G401 (cell line): ENCODE measurements around the gene DAB2IP. TPM values are rescaled to one million over a fixed set of nuclear protein-coding genes. Genes with fewer than 3 reads are reported as not detected.
"Not testable (repeated sequence)": the region's sequence is repeated elsewhere in the genome, so short reads cannot be mapped to it uniquely, and the experiment has no call there.

ENCODE experiments used
- DNase-seq: peaks from one replicate; pipeline ENCODE4 v3.0.0-alpha.2; 2015; ENCODE audit warnings: low spot score
- in situ Hi-C: cut with HindIII; loops from 2 replicates; pipeline ENCODE4 v1.10.0; 2016; ENCODE audit warnings: low sequenced_read_pairs, mixed read lengths
- total RNA-seq: library from RNA; depleted of rRNA; stranded (reverse); fragments of >200 nt; shearing (Covaris generic); gene quantifications from 2 replicates; pipeline ENCODE4 v1.2.3, GENCODE V29; 2014

DAB2IP gene
- total RNA-seq, 1 experiment from 2014 or later: 44.9 TPM

GRCh38 chr9:121640076-121640475 lies 11.4 kb upstream of the DAB2IP start:
- in situ Hi-C loops: no loop called here
- DNase-seq: no peak

DNA sequence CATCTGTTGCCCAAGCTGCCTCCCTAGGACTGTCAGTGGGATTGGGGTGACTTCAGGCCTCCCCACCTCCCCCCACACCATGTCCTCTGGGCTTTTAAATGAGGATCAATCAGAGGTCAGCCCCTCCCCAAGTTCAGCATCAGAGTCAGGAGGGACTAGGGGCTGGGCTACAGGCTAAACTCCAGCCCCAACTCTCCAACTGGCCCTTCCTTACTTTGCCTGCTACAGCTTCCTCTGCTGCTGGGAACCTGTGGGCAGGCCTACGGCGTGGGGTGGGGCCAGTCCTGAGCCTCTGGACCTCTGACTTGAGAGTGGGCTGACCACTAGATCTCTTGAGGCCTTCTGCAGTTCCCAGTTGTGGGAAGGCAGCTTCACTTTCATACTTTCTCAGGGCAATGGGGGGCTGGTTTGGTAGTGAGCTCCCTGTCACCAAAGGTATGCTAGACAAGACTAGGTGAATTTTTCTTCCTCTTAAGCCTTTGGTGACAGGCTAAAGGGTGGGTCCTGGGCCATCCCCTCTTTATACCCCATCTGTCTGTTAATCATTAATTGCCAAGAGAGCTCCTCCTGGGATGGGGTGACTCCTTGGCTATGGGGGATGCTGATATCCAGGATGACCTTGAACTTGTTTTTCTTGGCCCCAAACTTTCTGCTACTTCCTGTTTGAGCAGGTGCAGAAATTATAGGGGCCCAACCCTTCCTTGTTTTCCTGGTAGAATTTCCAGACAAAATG lies 10.8 kb upstream of the DAB2IP start:
- in situ Hi-C loops: no loop called here

DNA sequence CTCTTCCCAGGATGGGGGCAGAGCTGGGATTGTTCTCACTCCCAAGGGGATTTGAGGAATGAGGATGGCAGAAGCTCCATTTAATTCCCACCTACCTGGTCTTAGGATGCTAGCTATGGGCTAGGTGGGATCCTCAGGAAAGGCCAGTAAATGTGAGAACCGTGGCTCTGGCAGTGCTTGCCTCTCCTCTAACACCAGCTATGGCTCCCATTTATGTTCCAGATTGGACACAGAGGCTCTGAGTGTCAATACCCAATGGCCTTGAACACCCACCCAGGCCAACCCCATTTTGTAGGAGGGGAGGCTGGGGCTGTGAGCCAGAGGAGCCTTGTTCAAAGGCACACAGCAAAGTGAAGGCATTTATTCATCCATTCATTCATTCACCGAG lies 10.2 kb upstream of the DAB2IP start:
- in situ Hi-C loops: no loop called here
- no peak for DNase-seq

More for the DNA sequence above, 10.8 kb upstream of the DAB2IP start:
- peak; percentile 21 for DNase-seq

- in situ Hi-C loops: no loop called here
- no peak for DNase-seq
Measured at GRCh38 chr9:121642758-121643157, 8.7 kb upstream of the DAB2IP start.

GRCh38 chr9:121643473-121643872 lies 8.0 kb upstream of the DAB2IP start:
- no peak for DNase-seq
- in situ Hi-C loops: no loop called here

DNA sequence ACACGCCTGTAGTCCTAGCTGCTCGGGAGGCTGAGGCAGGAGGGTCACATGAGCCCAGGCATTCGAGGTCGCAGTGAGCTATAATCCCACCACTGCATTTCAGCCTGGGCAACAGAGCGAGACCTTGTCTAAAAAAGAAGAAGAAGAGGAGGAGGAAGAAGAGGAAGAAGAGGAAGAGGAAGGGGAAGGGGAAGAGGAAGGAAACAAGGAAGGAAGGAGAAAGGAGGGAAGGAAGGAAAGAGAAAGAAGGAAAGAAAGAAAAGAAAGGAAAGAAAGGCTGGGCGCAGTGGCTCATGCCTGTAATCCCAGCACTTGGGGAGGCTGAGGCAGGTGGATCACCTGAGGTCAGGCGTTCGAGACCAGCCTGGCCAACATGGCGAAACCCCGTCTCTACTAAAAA lies 7.4 kb upstream of the DAB2IP start:
- DNase-seq, in situ Hi-C loops: not testable (repeated sequence)

DNA sequence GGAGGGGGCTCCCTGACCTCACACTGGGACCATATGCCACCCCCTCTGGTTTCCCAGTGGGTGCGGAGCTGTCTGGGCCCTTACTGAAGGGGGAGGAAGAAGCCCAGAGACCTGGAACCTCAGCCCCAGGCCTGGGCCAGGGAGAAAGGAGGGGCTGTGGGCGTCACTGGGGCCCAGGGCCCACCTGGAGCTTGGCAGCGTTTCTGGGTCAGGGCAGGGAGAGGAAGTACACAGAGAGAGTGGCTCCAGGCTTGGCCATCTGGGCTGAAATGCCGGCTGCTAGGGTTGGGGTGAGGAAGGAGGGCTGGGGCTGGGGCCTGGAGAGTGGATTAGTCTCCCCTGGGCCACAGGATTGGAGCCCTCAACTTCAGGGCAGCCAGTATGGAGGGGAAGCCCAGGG lies 6.4 kb upstream of the DAB2IP start:
- in situ Hi-C loops: no loop called here
- peak; percentile 99 for DNase-seq

DNA sequence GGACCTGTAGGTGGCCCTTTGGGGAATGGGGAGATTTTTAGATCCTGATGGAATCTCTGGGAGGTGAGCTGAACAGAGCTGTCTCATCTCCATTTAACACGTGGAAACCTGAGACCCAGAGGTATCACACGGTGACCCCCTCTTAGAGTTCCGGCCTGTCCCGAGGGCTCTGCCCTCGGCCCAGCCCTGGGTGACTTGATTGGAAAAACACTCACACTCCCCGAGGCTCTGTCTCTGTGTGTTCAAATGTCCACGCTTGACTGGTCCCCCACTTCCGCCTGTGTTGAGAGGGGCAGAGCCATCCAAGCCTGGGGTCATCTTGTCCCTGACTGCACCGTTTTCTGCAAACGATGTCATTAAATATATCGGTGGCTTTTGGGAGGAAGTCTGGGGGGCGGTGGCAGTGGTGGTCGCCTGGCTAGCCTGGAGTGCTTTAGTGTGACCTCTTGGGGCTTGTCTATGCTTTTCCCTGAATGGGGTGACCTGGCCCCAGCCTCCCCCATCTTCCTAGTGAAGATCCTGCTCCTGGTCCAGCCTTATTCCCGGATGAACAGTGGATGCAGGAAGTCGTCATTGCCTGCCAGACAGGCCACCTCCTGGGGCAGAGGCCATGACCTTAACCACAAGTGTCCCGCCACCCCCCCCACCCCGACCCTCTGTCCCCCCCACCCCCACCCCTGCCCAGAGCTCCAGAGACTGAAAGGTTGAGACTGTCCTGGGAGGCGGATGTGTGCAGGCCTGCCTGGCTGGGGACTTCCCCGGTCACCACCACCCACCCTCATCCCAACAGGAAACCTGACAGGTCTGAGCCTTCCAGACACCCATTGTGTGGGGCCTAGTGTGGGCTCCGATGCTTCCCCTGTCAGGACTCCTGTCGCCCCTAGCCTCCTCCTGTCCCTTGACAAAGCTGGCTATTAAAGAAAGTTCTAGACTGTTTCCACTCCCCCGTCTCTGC lies 5.3 kb upstream of the DAB2IP start:
- in situ Hi-C loops: no loop called here
- DNase-seq: no peak

GRCh38 chr9:121646992-121647391 lies 4.4 kb upstream of the DAB2IP start:
- in situ Hi-C loops: no loop called here
- DNase-seq: no peak

DNA sequence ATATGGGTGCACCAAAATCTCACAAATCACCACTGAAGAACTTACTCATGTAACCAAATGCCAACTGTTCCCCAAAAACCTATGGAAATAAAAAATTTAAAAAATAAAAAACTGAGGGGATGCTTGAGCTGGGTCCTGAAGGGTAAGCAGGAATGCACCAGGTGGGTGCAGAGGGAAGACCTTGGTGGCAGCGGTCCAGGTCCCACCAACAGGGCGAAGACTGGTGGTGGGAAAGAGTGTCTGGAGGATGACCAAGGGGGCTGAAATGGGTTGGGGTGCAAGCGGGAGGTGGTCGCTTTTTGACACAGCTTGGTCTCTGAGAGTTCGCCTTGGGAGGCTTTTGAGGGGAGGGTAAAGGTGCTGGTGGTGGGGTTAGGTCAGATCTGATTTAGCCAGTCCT lies 3.3 kb upstream of the DAB2IP start:
- in situ Hi-C loops: no loop called here
- DNase-seq: no peak

- in situ Hi-C loops: no loop called here
- no peak for DNase-seq
Measured at GRCh38 chr9:121648799-121649198, 2.6 kb upstream of the DAB2IP start.

DNA sequence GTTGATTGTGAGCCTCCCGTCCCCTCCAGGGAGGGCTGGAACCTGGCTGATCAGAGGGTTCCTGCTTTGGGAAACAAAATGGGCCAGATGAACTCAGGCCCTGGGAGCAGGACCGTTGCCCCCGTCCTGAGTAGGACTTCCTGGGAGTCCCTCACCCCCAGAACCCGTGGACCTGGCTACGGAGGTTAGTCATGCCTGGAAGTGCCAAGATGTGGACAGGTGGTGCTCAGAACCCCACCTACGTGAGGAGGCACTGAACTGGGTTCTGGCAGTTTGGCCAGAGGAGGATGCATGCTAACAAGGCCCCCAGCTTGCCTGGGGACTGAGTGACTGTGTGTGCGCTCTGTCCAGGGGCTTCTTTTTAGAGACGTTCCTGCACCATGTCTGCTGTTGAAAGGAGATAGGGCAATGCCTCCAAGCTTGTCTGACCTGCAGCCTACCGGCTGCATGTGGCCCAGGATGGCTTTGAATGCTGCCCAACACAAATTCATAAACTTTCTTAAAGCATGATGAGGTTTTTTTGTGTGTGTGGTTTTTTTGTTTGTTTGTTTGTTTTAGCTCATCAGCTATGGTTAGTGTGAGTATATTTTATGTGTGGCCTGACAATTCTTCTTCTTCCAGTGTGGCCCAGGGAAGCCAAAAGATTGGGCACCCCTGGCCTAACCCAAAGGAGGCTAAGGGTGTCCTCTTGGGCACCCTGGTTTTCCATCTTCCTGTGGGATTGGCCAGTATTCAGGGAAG lies 1.8 kb upstream of the DAB2IP start:
- in situ Hi-C loops: no loop called here
- peak; percentile 68 for DNase-seq

DNA sequence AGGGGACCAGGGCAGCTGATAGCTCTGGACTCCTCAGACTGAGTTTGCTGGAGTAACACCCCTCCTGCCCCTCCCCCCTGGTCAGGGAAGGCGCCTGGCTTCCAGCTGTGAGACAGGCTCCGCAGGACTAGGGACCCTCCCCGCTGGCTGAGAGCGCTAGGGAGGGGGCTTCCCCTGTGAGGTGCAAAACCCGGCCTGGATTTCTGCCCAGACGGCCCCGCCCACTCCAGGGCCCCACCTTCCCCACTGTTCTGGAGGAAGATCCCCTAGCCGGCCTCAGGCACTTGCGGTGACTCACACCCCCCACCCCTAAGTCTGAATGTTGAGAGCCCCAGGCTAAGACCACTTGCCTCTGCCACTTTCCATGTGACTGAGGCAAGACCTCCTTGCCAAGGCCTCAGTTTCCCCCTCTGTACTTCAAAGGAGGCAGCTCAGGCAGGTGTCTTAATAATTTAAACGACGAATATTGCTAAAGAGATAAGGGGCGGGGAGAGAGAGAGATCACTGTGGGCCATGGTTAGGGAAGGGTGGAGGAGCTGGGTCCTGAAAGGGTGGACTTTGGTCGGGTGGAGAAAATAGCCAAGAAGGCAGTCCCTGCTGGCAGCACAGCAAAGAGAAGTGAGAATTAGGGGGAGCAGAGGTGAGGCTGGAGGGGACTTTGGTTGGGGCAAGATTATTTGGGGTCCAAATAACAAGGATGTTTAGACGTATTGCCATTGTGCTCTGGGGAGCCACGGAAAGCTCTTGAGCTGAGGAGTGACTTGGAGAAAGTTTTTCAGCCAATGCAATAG lies 1.0 kb upstream of the DAB2IP start:
- DNase-seq: no peak
- in situ Hi-C loops: no loop called here

DNA sequence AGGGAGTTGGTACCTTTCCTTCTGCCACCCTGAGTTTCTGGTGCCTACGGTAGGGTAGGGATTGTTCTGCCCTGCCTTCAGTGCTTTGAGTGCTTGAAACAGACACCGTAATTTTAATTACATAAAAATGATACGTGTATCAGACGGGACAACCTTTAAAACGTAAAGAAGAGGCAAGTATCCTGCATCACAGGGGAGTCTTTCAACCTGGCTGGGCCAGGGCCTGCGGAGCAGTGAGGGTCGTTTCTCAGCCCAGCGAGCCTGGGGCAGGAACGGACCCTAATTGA lies 483 bp upstream of the DAB2IP start:
- no peak for DNase-seq
- in situ Hi-C loops: no loop called here

DNA sequence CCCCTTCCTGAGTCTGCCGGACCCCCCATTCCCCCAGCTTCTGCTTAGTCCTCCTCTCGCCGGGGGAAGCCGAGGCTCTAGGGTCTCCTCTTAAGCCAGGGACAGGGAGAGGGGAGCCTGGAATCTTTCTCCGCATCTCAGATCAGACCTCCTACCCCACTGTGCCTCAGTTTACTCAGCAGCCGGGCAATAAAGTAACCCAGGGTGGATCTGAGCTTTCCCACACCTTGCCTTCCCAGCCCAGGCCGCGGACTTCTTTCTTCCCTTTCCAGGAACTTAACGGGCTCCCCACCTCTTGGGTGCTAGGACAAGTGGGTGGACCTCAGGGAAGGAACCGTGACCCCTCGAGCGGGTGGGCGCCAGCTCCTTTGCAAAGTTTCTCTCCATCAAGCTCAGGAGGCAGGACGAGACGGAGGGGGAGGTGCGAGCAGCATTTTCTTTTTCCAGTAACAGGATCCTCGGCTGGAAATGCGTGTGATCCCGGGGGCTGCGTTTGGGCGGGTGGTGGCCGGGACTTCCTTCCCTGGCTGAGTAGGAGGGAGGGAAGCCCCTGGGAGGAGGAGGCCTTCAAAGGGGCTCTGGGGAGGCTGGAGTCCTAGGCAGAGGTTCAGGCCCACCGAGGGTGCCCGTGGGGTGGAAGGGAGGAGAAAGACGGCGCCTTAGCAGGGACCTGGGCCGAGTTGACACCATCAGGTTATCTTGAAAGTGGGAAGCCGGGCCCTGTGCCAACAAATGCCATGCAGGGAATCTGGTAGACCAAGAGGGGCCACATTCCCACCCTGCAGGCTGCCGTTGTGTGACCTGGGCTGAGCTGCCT lies 795 bp downstream of the DAB2IP start:
- in situ Hi-C loops: no loop called here
- DNase-seq: no peak

DNA sequence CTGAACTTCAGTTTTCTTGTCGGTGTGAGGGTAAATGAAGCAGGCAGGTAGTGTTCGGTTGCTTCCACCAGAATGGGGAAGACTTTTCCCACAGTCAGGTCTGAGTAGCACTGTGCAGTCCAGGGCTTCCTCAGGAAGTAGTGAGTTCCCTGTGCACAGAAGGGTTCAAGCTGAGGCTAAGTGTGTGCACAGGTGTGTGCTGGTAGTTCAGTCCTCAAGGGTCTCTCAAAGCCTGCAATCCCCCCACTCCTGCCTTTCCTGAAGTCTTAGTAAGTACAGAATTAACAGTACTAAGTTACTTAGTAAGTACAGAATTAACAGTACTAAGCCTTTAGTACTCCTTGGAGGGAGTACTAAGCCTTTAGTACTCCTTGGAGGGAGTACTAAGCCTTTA lies 1.4 kb downstream of the DAB2IP start:
- DNase-seq: no peak
- in situ Hi-C loops: no loop called here

GRCh38 chr9:121654499-121655140 lies 3.2 kb downstream of the DAB2IP start:
- in situ Hi-C loops: no loop called here

DNA sequence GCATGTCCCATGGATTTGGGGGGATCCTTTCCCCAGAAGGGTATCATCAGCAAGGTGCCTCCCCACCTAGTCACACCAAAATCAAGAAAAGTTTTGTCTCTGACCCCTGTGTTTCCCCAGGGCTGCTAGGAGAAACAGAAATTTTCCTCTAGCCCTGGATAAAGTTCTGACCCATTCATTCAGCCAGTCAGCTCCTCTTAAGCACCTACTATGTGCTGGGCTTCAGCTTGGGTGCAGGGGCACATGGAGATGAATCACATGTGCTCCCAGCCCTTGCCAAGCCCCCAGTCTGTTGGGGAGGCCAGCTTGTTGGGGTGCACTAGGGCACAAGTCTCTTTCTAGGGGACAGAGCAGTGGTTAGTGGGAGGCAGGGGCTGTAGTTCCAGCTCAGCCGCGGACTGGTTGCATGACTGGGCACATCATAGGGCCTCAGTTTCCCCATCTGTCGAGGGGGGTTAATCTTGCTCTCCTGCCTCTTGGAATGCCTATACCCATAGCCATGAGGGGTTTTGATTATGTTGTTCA lies 3.9 kb downstream of the DAB2IP start:
- in situ Hi-C loops: no loop called here
- no peak for DNase-seq

More at GRCh38 chr9:121654499-121655140, 3.2 kb downstream of the DAB2IP start:
- DNase-seq: peak; percentile 77
